HepG2 (cell line): ENCODE measurements around the gene DSEL. TPM values are rescaled to one million over a fixed set of nuclear protein-coding genes. Genes with fewer than 3 reads are reported as not detected.

ENCODE experiments used
- ATAC-seq: fragments of 200-7000 bp; cut with Tn5 transposase; 3 replicates; pipeline ENCODE4 v1.9.1; 2020; ENCODE audit warnings: mild to moderate bottlenecking, moderate library complexity
- BruUV-seq: library from RNA; stranded (reverse); fragments of 400-500 nt; replicated peaks from 2 replicates; lab custom pipeline; 2021; lab: Mats Ljungman, UMichigan
- CTCF ChIA-PET: fragments of 300-600 bp; formaldehyde crosslinking; extraction: SDS; loops from one replicate; lab custom pipeline; 2021; ENCODE audit warnings: low total read pairs, inconsistent platforms, low intra/inter-chr PET ratio; lab: Yijun Ruan, JAX
- POLR2A ChIA-PET: fragments of 350-600 bp; sonication (Branson Sonifier 250); formaldehyde crosslinking; loops from one replicate; lab custom pipeline; 2020; ENCODE audit warnings: antibody characterized with exemption, inconsistent platforms; lab: Yijun Ruan, JAX
- DNase-seq: peaks from one replicate; pipeline ENCODE4 v3.0.0-alpha.2; 2015; ENCODE audit warnings: low spot score
- FAIRE-seq: peaks from 3 replicates; lab custom pipeline; 2011; peaks lifted over from hg19 to GRCh38; lab: Jason Lieb, UNC
- H2AFZ ChIP-seq: one replicate; pipeline ENCODE4 v1.6.1; 2011; ENCODE audit warnings: low read length, inconsistent platforms
- H3K27ac ChIP-seq: fragments of 300-600 bp; 3 replicates; pipeline ENCODE4 v1.8.0; 2011; ENCODE audit warnings: mixed run types, mild to moderate bottlenecking, mixed read lengths, low read length, inconsistent platforms; ENCODE audit not compliant: insufficient read depth; ENCODE audit errors: extremely low read length
- H3K27me3 ChIP-seq, 2 experiments: fragments of 200-600 bp in 1 of 2; 2 replicates in 1 of 2; 3 replicates in 1 of 2; pipeline versions ENCODE4 v1.6.0 to v1.8.0; 2011; ENCODE audit warnings: low read length in 2 of 2, mild to moderate bottlenecking in 2 of 2, moderate library complexity in 2 of 2, inconsistent platforms in 1 of 2; ENCODE audit not compliant: insufficient read depth in 2 of 2, control insufficient read depth in 1 of 2
- H3K36me3 ChIP-seq, 2 experiments: fragments of 200-600 bp in 1 of 2; replicated peaks in 1 of 2; 2 replicates in 1 of 2; 3 replicates in 1 of 2; pipeline versions ENCODE4 v1.5.1 to v1.8.0; 2011; ENCODE audit warnings: low read length in 2 of 2, inconsistent platforms in 1 of 2; ENCODE audit not compliant: insufficient read depth in 2 of 2, control insufficient read depth in 1 of 2
- H3K4me1 ChIP-seq: 2 replicates; pipeline ENCODE4 v1.5.1; 2012; ENCODE audit warnings: low read length, inconsistent platforms; ENCODE audit not compliant: insufficient read depth
- H3K4me2 ChIP-seq: 2 replicates; pipeline ENCODE4 v1.6.0; 2011; ENCODE audit warnings: low read depth, low read length, inconsistent platforms
- H3K4me3 ChIP-seq, 3 experiments: fragments of 200-600 bp in 1 of 3; sonication (generic), shearing (Covaris generic) in 1 of 3; replicated peaks in 1 of 3; 2 replicates each; pipeline ENCODE4 v1.5.1; 2011 to 2016; ENCODE audit warnings: low read length in 3 of 3, inconsistent platforms in 2 of 3, low read depth in 2 of 3, mild to moderate bottlenecking in 2 of 3, control low read depth in 1 of 3, mixed read lengths in 1 of 3; ENCODE audit not compliant: insufficient read depth in 1 of 3
- H3K79me2 ChIP-seq: one replicate; pipeline ENCODE4 v1.6.1; 2011; ENCODE audit warnings: low read length, inconsistent platforms; ENCODE audit not compliant: insufficient read depth
- H3K9ac ChIP-seq: 2 replicates; pipeline ENCODE4 v1.6.0; 2011; ENCODE audit warnings: mild to moderate bottlenecking, low read depth, low read length, inconsistent platforms; ENCODE audit not compliant: insufficient read depth
- H3K9me3 ChIP-seq: 2 replicates; pipeline ENCODE4 v1.5.1; 2012; ENCODE audit warnings: mild to moderate bottlenecking, low read length
- H4K20me1 ChIP-seq: 2 replicates; pipeline ENCODE4 v1.6.0; 2011; ENCODE audit warnings: inconsistent platforms, mild to moderate bottlenecking, low read length, moderate library complexity; ENCODE audit not compliant: insufficient read depth
- ATRX ChIP-seq: sonication (generic); formaldehyde crosslinking; IDR thresholded peaks from 2 replicates; pipeline ENCODE4 v1.4.0; 2020; ENCODE audit warnings: missing genetic modification reagents, borderline replicate concordance
- BORCS8-MEF2B ChIP-seq: sonication (generic); formaldehyde crosslinking; IDR thresholded peaks from 2 replicates; pipeline ENCODE4 v1.8.0; 2022; ENCODE audit warnings: mild to moderate bottlenecking, missing genetic modification reagents
- HINFP ChIP-seq: sonication (generic); formaldehyde crosslinking; IDR thresholded peaks from 2 replicates; pipeline ENCODE4 v1.4.0; 2020; ENCODE audit warnings: low read depth, mild to moderate bottlenecking, missing genetic modification reagents
- HNRNPLL ChIP-seq: fragments of 200-400 bp; formaldehyde crosslinking; IDR thresholded peaks from 2 replicates; pipeline ENCODE4 v1.6.1; 2017; ENCODE audit warnings: mild to moderate bottlenecking, low read depth, low read length; ENCODE audit not compliant: poor library complexity, severe bottlenecking
- LRRFIP1 ChIP-seq: sonication (generic); formaldehyde crosslinking; conservative IDR thresholded peaks from 2 replicates; pipeline ENCODE4 v1.4.0; 2020; ENCODE audit warnings: missing genetic modification reagents
- MAFG ChIP-seq: sonication (generic); formaldehyde crosslinking; IDR thresholded peaks from 2 replicates; pipeline ENCODE4 v1.5.1; 2020; ENCODE audit warnings: mild to moderate bottlenecking, missing genetic modification reagents
- MEF2D ChIP-seq: sonication (generic); formaldehyde crosslinking; IDR thresholded peaks from 2 replicates; pipeline ENCODE4 v1.5.1; 2020; ENCODE audit warnings: mild to moderate bottlenecking, missing genetic modification reagents
- SOX13 ChIP-seq, 3 experiments: fragments of 450-650 bp in 1 of 3; sonication (generic) in 1 of 3; formaldehyde crosslinking in 1 of 3; IDR thresholded peaks in 2 of 3; conservative IDR thresholded peaks in 1 of 3; 2 replicates each; pipeline versions ENCODE4 v1.5.0 to v1.6.1; 2016 to 2020; ENCODE audit warnings: antibody characterized with exemption in 1 of 3, mild to moderate bottlenecking in 1 of 3, missing compliant biosample characterization in 1 of 3, missing genetic modification reagents in 1 of 3, moderate library complexity in 1 of 3
- WIZ ChIP-seq: sonication (generic); formaldehyde crosslinking; IDR thresholded peaks from 2 replicates; pipeline ENCODE4 v1.5.1; 2020; ENCODE audit warnings: mild to moderate bottlenecking, missing genetic modification reagents
- ZNF12 ChIP-seq: sonication (generic); formaldehyde crosslinking; IDR thresholded peaks from 2 replicates; pipeline ENCODE4 v1.5.0; 2020; ENCODE audit warnings: missing genetic modification reagents
- ZNF430 ChIP-seq: sonication (generic); formaldehyde crosslinking; IDR thresholded peaks from 2 replicates; pipeline ENCODE4 v1.9.0; 2021; ENCODE audit warnings: mild to moderate bottlenecking, missing genetic modification reagents
- ZNF530 ChIP-seq: sonication (generic); formaldehyde crosslinking; IDR thresholded peaks from 2 replicates; pipeline ENCODE4 v1.5.0; 2020; ENCODE audit warnings: low read depth, mild to moderate bottlenecking, missing genetic modification reagents
- ZNF782 ChIP-seq: sonication (generic); formaldehyde crosslinking; IDR thresholded peaks from 2 replicates; pipeline ENCODE4 v1.4.0; 2020; ENCODE audit warnings: missing genetic modification reagents, mild to moderate bottlenecking, borderline replicate concordance
- WGBS: methylation state at CpG from one replicate; pipeline ENCODE4 v1.1.6; 2017; ENCODE audit warnings: low lambda C conversion rate; 5-methylcytosine and 5-hydroxymethylcytosine counted together
- in situ Hi-C: cut with HindIII; loops from 2 replicates; pipeline ENCODE4 v1.10.0; 2017; ENCODE audit warnings: low pct_unique_long_range_greater_than_20kb; ENCODE audit not compliant: extremely low pct_ligation_motif_present
- intact Hi-C: fragments of 100-400 bp; cut with micrococcal nuclease; formaldehyde crosslinking; loops from one replicate; pipeline ENCODE4 v1.10.0; 2022; ENCODE audit not compliant: unreplicated experiment
- polyA plus RNA-seq, 8 experiments: library from polyadenylated mRNA; depleted of rRNA in 3 of 8; stranded (reverse) in 7 of 8; unstranded in 1 of 8; fragments of >200 nt; fragmentation: Illumina TruSeq in 4 of 8; extraction: Trizol in 4 of 8; gene quantifications; 2 replicates each; pipeline versions ENCODE4 v1.2.1 to v1.2.3, GENCODE V29; 2011 to 2016; ENCODE audit warnings: low read depth in 4 of 8, missing spikeins in 1 of 8, mixed read lengths in 1 of 8; ENCODE audit not compliant: insufficient read depth in 1 of 8
- total RNA-seq, 5 experiments: library from RNA; depleted of rRNA; stranded (reverse); fragments of >200 nt; fragmentation: Illumina TruSeq; extraction: Trizol; gene quantifications; 2 replicates each; pipeline ENCODE4 v1.2.3, GENCODE V29; 2016; ENCODE audit warnings: low read depth in 1 of 5
- TF ChIP-seq, protein P1 (sequence below): sonication (generic); formaldehyde crosslinking; IDR thresholded peaks from 2 replicates; pipeline ENCODE4 v1.4.0; 2020; ENCODE audit warnings: mild to moderate bottlenecking, missing genetic modification reagents

Gene DSEL
- total and polyA plus RNA-seq, 2 of the 13 experiments (the other 11 are each of a cell fraction or from before 2014, with no cell fraction given) = 0.07 to 0.11 TPM

GRCh38 chr18:67483237-67483636, 33.3 kb downstream of the DSEL start:
- CTCF ChIA-PET = no interaction called here
- Histone ChIP-seq H4K20me1 (no peaks in the 10 kb centered on the region), H3K4me1 (no peaks in the 10 kb centered on the region), H3K4me2 (no peak overlapping the region), H3K36me3 (no peaks in the 10 kb centered on the region), H3K9ac (no peak overlapping the region), H2AFZ (no peak overlapping the region), H3K79me2 (no peaks in the 10 kb centered on the region), H3K27me3 (no peaks in the 10 kb centered on the region), H3K4me3 (no peak overlapping the region), H3K9me3 (no peaks in the 10 kb centered on the region), H3K27ac (no peak overlapping the region)
- POLR2A ChIA-PET = no interaction called here
- intact Hi-C loops (no loop called here), in situ Hi-C loops (no loop called here)
- 5% methylated on average over 2 of the region's 2 CpGs for WGBS
- ATAC-seq (no peak), FAIRE-seq (no peak), DNase-seq (no peak)
- TF ChIP-seq ZNF12 (no peak), ATRX (CRISPR knock-in tag) (no peak), BORCS8-MEF2B (CRISPR knock-in tag) (no peak), ZNF430 (CRISPR knock-in tag) (no peak), SOX13 (IDR thresholded peaks at IDR 0.05) (no peak), SOX13 (CRISPR knock-in tag; conservative IDR thresholded peaks at IDR 0.05 in 1 of 2, IDR thresholded peaks at IDR 0.05 in 1 of 2) (no peak), MEF2D (no peak), WIZ (CRISPR knock-in tag) (no peak), MAFG (CRISPR knock-in tag) (no peak), ZNF782 (CRISPR knock-in tag) (no peak), ZNF530 (CRISPR knock-in tag) (no peak), HINFP (no peak), LRRFIP1 (CRISPR knock-in tag) (no peak), HNRNPLL (no peak)
- TF ChIP-seq, protein P1, sequence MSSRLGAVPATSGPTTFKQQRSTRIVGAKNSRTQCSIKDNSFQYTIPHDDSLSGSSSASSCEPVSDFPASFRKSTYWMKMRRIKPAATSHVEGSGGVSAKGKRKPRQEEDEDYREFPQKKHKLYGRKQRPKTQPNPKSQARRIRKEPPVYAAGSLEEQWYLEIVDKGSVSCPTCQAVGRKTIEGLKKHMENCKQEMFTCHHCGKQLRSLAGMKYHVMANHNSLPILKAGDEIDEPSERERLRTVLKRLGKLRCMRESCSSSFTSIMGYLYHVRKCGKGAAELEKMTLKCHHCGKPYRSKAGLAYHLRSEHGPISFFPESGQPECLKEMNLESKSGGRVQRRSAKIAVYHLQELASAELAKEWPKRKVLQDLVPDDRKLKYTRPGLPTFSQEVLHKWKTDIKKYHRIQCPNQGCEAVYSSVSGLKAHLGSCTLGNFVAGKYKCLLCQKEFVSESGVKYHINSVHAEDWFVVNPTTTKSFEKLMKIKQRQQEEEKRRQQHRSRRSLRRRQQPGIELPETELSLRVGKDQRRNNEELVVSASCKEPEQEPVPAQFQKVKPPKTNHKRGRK = no peak
- no TSS peak for BruUV-seq
